Esophagus muscularis mucosa (tissue), 3 donors: Measurements from ENCODE around the gene RNF167.

Experiments
- POLR2AphosphoS5 ChIP-seq, 2 donors: sonication (generic); formaldehyde crosslinking; IDR thresholded peaks; one replicate each; pipeline ENCODE4 v1.6.1; 2017; ENCODE audit warnings: antibody characterized with exemption in 2 of 2
- TF ChIP-seq, protein P1 (sequence below), 3 experiments: fragments of 200-600 bp in 2 of 3; fragments of 450-650 bp in 1 of 3; sonication (generic) in 2 of 3; IDR thresholded peaks; one replicate each; pipeline ENCODE4 v1.5.1; 2017 to 2019; ENCODE audit warnings: antibody characterized with exemption in 3 of 3, mild to moderate bottlenecking in 2 of 3, moderate library complexity in 1 of 3

DNA sequence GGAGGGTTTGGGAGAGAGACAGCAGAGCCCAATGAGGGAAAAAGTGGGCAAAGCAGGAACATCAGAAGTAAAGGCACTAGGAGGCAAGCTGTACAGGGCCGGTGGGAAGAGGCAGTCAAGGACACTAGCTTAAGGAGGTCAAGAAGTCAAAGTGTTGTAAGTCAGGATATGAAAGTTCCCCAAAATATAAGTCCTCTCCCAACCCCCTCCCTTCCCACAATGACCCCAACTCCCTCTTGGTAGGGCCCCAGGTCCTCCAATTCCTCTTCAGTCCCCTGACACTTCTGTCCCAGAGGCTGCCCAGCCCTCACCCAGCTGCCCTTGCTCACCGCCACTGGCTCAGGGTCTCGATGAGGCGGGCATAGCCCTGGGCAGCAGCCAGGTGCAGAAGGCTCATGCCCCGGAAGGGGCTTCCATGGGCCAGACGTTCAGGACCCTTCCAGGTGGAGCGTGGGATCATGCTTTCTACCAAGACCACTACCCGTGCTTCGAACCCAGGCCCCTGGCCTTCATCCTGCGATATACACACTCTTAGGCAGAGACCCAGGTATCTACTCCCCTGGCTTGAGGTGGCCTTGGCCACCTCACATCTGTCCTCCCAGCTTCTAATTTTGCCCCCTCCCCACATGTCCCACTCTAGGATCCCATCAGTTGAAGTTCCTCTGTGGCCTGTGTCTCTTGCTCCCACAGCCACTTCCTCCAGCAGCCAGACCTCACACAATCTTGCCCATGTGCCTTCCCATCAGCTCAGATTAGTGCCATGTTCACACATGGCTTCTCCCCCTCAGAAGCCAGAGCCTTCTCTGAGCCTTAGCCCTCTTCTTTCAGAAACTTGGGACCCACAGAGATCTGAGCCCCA is 33.4 kb downstream of the RNF167 start:
- TF ChIP-seq POLR2AphosphoS5 (IDR thresholded peaks at IDR 0.05) = no peak
- TF ChIP-seq, protein P1, sequence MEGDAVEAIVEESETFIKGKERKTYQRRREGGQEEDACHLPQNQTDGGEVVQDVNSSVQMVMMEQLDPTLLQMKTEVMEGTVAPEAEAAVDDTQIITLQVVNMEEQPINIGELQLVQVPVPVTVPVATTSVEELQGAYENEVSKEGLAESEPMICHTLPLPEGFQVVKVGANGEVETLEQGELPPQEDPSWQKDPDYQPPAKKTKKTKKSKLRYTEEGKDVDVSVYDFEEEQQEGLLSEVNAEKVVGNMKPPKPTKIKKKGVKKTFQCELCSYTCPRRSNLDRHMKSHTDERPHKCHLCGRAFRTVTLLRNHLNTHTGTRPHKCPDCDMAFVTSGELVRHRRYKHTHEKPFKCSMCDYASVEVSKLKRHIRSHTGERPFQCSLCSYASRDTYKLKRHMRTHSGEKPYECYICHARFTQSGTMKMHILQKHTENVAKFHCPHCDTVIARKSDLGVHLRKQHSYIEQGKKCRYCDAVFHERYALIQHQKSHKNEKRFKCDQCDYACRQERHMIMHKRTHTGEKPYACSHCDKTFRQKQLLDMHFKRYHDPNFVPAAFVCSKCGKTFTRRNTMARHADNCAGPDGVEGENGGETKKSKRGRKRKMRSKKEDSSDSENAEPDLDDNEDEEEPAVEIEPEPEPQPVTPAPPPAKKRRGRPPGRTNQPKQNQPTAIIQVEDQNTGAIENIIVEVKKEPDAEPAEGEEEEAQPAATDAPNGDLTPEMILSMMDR (IDR thresholded peaks at IDR 0.05) = no peak
